ENCODE measurements around the gene DNMT3A.

DNMT3A gene

GRCh38 chr2:25372405-25373268 lies 30.9 kb upstream of the DNMT3A start:
- DNase-seq, result no peak

GRCh38 chr2:25371253-25372241 lies 29.8 kb upstream of the DNMT3A start:
- no peak for DNase-seq

- no peak for DNase-seq
These were observed 28.2 kb upstream of the DNMT3A start for GRCh38 chr2:25369876-25370275.

- no peak for DNase-seq
These were observed 27.7 kb upstream of the DNMT3A start for GRCh38 chr2:25369439-25369838.

GRCh38 chr2:25368660-25369059 lies 26.9 kb upstream of the DNMT3A start:
- no peak for DNase-seq

GRCh38 chr2:25367296-25367695 lies 25.6 kb upstream of the DNMT3A start:
- no peak for DNase-seq

GRCh38 chr2:25366629-25367028 lies 24.9 kb upstream of the DNMT3A start:
- no peak for DNase-seq

- peak; percentile 34 for DNase-seq
These were observed 23.5 kb upstream of the DNMT3A start for GRCh38 chr2:25365241-25365640.

- no peak for DNase-seq
These were observed 22.0 kb upstream of the DNMT3A start for GRCh38 chr2:25363733-25364132.

- DNase-seq, result no peak
These were observed 20.9 kb upstream of the DNMT3A start for GRCh38 chr2:25362434-25363145.

- peak; percentile 51 for DNase-seq
These were observed 20.3 kb upstream of the DNMT3A start for GRCh38 chr2:25362049-25362433.

- DNase-seq, result no peak
These were observed 19.7 kb upstream of the DNMT3A start for GRCh38 chr2:25361261-25362048.

GRCh38 chr2:25358836-25359235 lies 17.1 kb upstream of the DNMT3A start:
- DNase-seq, result no peak

GRCh38 chr2:25358249-25358815 lies 16.6 kb upstream of the DNMT3A start:
- no peak for DNase-seq

GRCh38 chr2:25356088-25356487 lies 14.4 kb upstream of the DNMT3A start:
- no peak for DNase-seq

GRCh38 chr2:25355270-25355669 lies 13.5 kb upstream of the DNMT3A start:
- DNase-seq, result no peak

- no peak for DNase-seq
These were observed 12.4 kb upstream of the DNMT3A start for GRCh38 chr2:25354116-25354515.

GRCh38 chr2:25349397-25349796 lies 7.7 kb upstream of the DNMT3A start:
- no peak for DNase-seq

GRCh38 chr2:25347846-25348245 lies 6.1 kb upstream of the DNMT3A start:
- no peak for DNase-seq

GRCh38 chr2:25347205-25347815 lies 5.6 kb upstream of the DNMT3A start:
- no peak for DNase-seq

GRCh38 chr2:25343187-25343825 lies 1.6 kb upstream of the DNMT3A start:
- no peak for DNase-seq
